ENCODE data around the gene ATP4B.
"Not testable (repeated sequence)": the region's sequence is repeated elsewhere in the genome, so short reads cannot be mapped to it uniquely, and the experiment has no call there.

The ATP4B gene

DNA sequence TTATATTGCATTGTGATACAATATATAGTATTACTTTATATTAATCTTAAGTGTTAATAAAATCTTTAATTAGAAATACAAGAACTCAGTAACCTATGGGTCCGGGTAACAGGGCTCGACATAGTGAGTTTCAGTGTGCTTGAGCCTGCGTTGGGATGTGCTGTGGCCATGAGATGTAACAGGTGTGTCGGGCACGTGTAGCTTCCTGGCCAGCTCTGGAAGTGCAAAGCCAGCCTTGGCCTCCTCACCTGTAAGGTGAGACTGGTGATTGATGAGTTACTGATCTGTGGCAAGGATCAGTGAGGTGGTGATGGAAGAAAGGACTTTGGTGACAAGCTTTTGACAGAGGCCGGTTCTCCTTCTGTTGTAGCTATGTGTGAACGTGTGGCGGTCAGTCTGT, 19.2 kb downstream of the ATP4B start:
- DNase-seq: no peak

- no peak for DNase-seq
Measured at GRCh38 chr13:113638173-113638746, 19.7 kb downstream of the ATP4B start.

- no peak for DNase-seq
Measured at GRCh38 chr13:113637262-113638160, 20.5 kb downstream of the ATP4B start.

- DNase-seq: no peak
Measured at GRCh38 chr13:113636266-113636963, 21.6 kb downstream of the ATP4B start.

GRCh38 chr13:113635709-113636108, 22.3 kb downstream of the ATP4B start:
- no peak for DNase-seq

DNA sequence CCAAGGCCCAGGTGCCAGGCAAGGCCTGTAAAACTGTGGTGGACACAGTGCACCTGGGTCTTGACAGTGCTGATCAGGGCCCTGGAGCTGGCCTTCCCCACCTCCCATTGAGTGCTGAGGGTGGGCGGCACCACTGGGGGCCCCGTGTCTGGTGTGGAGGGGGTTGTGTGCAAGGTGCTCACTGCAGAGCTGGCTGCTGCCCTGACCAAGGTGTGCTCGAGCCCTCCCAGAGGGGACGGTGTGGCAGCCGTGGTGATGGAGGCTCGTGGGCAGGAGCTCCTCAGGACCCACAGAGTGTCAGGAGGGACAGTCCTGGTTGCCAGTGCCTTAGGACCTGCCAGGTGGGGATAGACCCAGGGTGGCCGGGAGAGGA, 23.0 kb downstream of the ATP4B start:
- DNase-seq: no peak

DNA sequence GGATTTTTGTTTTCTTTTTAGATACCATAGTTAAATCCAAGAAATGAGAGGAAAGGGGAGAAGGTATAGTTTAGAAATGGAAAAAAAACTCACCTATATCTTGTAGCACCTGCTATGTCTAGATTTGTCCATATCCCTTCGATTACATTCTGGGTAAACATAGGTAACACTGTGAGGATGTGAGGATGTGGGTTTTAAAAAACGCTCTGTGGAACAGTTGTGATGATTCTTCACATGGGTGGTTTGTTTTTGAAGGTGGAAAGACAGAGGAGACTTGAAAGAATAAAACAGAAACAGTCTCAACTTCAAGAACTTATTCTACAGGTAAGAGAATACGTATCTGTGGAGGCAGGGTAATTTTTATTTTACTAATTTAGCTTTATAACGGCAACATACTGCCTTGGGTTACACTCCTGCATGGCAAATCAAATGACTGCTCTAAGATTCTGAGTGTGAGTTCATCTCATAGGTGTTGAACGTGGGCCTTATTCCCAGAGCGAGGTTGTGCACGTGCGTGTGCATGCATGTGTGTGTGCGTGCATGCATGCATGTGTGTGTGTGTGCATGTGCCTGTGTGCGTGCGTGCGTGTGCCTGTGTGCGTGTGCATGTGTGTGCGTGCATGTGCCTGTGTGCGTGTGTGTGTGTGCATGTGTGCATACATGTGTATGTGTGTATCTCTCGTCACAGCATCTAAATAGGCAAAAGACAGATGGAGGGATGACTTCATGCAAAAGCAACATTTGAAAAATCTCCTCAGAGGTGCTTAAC, 23.5 kb downstream of the ATP4B start:
- DNase-seq: no peak

GRCh38 chr13:113633485-113633873, 24.5 kb downstream of the ATP4B start:
- no peak for DNase-seq

GRCh38 chr13:113632706-113633484, 25.1 kb downstream of the ATP4B start:
- no peak for DNase-seq

- no peak for DNase-seq
Measured at GRCh38 chr13:113631341-113632095, 26.5 kb downstream of the ATP4B start.

DNA sequence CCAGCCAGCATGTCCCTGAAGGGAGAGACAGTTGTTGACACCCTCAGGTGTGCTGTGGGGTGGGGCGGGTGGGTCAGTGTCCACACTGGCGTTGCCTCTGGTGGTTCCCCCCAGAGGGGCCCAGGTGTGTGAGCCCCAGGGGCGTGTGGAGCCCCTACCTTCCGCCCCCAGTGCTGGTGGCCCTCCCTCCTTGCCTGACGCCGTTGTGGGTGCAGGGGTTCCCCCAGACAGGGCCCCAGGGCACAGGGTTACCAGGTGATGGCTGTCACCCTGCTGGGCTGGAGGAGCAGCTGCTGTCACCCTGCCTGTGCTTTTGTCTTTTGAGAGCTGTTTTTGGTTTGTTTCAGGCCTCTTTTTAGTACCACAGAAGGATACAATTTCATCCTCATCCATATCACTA, 27.2 kb downstream of the ATP4B start:
- DNase-seq: no peak

DNA sequence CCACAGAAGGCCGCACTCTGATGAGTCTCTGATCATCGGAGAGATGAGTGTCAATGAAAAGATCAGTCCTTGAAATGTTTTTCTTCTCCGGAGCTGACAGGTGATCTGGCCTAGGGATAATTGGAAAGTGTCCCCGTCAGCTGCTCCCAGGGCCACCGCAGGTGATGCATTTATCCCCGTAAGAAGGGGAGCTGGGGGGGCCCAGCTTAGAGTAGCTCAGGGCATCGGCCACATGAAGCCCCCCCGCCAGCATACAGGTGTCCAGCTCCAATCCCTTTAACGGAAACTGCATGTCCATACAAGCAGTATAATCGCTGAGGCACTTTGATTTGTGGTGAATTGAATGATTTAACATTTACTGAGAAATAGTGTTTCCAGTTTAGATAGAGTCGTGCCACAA, 27.7 kb downstream of the ATP4B start:
- DNase-seq: no peak

- no peak for DNase-seq
Measured at GRCh38 chr13:113629866-113630265, 28.1 kb downstream of the ATP4B start.

DNA sequence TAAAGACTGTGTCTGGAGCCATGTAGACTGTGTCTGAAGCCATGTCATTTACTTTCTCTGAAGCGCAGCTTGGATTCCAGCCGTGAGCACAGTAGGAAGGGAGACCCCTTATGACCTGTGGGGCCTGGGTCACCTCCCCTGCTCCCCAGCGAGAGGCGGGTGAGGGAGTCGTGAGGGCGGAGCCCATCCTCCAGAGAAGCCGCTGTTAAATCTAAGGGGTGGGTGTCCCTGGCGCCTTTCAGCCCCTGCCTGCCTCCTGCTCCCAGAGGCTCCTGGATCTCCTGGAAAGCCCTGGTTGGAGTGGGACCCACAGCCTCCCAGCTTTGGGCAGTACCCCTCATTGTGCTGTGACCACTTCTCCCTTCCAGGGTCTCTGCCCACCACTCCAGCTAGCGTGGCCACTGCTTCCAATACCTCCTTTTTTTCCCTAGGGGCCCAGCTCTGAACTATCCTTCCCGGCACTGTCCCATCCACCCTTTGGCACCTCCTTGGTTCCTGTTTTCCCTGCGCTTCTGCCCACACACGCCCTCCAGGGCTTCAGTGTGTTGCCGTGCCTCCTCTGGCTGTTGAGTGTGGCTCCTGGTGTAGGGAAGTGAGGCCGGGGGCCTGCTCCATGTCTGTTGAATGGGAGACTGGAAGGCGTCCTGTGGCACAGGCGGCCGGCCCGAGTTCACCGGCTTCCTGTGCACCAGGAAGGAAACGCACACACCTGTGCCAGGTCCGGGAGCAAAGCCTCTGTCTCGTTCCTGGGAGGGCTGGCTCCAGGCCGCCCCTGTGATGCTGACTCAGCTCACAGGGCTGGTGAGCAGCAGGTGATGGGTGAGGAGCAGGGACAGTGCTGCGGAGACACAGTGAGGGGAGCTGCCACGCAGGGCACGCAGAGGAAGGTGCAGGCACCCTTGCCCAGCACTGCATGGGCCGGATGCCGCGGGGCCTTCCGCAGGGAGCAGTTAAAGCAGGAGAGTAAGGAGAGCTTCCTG, 29.4 kb downstream of the ATP4B start:
- DNase-seq: no peak

GRCh38 chr13:113627136-113627535, 30.9 kb downstream of the ATP4B start:
- DNase-seq: no peak

DNA sequence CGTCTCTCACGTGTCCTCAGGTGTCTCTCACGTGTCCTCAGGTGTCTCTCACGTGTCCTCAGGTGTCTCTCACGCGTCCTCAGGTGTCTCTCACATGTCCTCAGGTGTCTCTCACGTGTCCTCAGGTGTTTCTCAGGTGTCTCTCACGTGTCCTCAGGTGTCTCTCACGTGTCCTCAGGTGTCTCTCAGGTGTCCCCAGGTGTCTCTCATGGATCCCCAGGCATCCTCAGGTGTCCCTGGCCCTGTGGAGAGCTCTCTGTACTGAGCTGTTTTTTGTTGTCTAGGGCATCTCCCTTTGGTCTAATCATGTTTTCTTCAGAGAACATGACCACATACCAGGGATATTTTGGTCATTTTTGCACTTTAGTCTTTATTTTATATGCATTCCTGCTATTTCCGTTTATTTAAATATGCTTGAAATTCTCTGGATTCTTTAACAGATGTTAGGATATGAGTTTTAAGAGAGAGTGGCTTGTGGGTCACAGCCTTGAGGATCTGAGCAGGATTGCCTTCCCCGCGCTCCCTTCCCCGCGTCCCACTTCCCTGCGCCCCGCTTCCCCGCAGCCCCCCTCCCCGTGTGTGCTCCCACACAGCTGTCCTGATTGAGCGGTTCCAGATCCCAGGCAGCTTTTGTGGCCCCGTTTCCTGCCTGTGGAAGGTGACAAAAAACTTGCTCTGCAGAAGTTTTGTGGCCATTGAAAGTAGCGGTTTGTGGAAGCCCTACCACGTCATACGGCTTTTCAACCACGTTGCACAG, 31.9 kb downstream of the ATP4B start:
- no peak for DNase-seq

DNA sequence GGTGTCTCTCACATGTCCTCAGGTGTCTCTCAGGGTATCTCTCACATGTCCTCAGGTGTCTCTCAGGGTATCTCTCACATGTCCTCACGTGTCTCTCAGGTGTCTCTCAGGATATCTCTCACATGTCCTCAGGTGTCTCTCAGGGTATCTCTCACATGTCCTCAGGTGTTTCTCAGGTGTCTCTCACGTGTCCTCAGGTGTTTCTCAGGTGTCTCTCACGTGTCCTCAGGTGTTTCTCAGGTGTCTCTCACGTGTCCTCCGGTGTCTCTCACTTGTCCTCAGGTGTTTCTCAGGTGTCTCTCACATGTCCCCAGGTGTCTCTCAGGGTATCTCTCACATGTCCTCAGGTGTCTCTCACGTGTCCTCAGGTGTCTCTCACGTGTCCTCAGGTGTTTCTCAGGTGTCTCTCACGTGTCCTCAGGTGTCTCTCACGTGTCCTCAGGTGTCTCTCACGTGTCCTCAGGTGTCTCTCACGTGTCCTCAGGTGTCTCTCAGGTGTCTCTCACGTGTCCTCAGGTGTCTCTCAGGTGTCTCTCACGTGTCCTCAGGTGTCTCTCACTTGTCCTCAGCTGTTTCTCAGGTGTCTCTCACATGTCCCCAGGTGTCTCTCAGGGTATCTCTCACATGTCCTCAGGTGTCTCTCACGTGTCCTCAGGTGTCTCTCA, 33.2 kb downstream of the ATP4B start:
- DNase-seq: not testable (repeated sequence)

- DNase-seq: no peak
Measured at GRCh38 chr13:113624235-113624587, 33.8 kb downstream of the ATP4B start.
